ENCODE results near the gene LRP2BP. TPM values are rescaled to one million over a fixed set of nuclear protein-coding genes. Genes with fewer than 3 reads are reported as not detected.

LRP2BP gene
- polyA plus RNA-seq, 2 of the 4 experiments (the other 2 are of a cell fraction), result 0.23 to 0.37 TPM

DNA sequence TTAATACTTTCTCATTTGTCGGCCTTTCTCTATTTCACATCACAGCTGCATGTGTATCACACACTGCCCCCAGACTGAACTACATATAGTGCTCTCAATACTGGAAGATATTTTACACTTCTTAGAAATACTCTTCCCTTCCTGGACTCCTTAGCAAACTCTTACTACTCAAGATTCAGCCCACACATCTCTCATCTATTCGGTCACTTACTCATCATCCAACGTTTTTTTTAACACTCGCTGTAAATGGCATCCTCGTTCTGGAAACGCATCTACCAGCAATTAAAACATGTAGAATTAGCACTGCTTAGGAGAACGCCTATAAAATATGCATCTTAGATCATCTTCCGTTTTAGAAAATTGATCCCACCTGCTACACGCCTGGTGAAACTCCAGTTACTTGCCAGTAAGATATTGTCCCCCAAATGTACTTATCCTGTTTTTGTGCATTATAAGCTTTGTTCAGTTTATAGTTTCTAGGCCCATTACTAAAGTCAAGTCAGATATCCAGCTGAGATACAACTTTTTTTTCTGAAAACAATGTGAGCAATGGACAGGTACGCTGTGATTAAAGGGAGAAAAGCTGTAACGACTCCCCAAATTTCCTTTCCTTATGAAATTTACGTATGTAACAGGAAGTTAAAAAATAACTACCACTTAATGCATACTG is 1.0 kb downstream of the LRP2BP start:
- peak overlapping the region; percentile 49; the same call in 2 of the 3 replicates for H3K4me3 ChIP-seq
- POLR2A ChIA-PET, result interaction anchor here (1.0 to 1.9 kb wide), 3 partner anchors 43 to 198 kb away, joined by 3 to 7 read pairs (median 5); no protein-coding TSS in a partner anchor
- FAIRE-seq (no peak), ATAC-seq (no peak), DNase-seq (ENCODE audit: low read depth in 1 of 2, low spot score in 1 of 2) (no peak)
- CTCF ChIA-PET, result interaction anchor here (0.6 to 0.7 kb wide), 2 partner anchors 24 to 211 kb away, joined by 3 to 5 read pairs; no protein-coding TSS in a partner anchor
- H3K4me1 ChIP-seq, result no peaks in the 10 kb centered on the region
- H3K27ac ChIP-seq, result peak overlapping the region; percentile 74 to 99; a peak in 3 of 6 replicates
- H3K9me3 ChIP-seq, result no peaks in the 10 kb centered on the region
- TF ChIP-seq SREBF2 (IDR thresholded peaks at IDR 0.05), result no peak
- TF ChIP-seq GATA3 (IDR thresholded peaks at IDR 0.05; ENCODE audit: borderline replicate concordance), result no peak
- TF ChIP-seq CHD4 (IDR thresholded peaks at IDR 0.05; ENCODE audit: borderline replicate concordance), result no peak
- TF ChIP-seq JUNB (IDR thresholded peaks at IDR 0.05), result no peak
- TF ChIP-seq MAZ (IDR thresholded peaks at IDR 0.05; ENCODE audit: borderline replicate concordance, low read depth, low read length), result no peak
- no peak for TF ChIP-seq CBX8 (IDR thresholded peaks at IDR 0.05)
- TF ChIP-seq NR3C1 (IDR thresholded peaks at IDR 0.05), result no peak
- TF ChIP-seq FOXS1 (CRISPR knock-in tag; IDR thresholded peaks at IDR 0.05), result no peak
- TF ChIP-seq, protein P1, sequence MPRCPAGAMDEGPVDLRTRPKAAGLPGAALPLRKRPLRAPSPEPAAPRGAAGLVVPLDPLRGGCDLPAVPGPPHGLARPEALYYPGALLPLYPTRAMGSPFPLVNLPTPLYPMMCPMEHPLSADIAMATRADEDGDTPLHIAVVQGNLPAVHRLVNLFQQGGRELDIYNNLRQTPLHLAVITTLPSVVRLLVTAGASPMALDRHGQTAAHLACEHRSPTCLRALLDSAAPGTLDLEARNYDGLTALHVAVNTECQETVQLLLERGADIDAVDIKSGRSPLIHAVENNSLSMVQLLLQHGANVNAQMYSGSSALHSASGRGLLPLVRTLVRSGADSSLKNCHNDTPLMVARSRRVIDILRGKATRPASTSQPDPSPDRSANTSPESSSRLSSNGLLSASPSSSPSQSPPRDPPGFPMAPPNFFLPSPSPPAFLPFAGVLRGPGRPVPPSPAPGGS (IDR thresholded peaks at IDR 0.05), result no peak
- TF ChIP-seq, protein P2, sequence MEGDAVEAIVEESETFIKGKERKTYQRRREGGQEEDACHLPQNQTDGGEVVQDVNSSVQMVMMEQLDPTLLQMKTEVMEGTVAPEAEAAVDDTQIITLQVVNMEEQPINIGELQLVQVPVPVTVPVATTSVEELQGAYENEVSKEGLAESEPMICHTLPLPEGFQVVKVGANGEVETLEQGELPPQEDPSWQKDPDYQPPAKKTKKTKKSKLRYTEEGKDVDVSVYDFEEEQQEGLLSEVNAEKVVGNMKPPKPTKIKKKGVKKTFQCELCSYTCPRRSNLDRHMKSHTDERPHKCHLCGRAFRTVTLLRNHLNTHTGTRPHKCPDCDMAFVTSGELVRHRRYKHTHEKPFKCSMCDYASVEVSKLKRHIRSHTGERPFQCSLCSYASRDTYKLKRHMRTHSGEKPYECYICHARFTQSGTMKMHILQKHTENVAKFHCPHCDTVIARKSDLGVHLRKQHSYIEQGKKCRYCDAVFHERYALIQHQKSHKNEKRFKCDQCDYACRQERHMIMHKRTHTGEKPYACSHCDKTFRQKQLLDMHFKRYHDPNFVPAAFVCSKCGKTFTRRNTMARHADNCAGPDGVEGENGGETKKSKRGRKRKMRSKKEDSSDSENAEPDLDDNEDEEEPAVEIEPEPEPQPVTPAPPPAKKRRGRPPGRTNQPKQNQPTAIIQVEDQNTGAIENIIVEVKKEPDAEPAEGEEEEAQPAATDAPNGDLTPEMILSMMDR (IDR thresholded peaks at IDR 0.05), result no peak
- no peak for TF ChIP-seq CBX2 (IDR thresholded peaks at IDR 0.05; ENCODE audit: borderline replicate concordance, low read depth)
- TF ChIP-seq PHF8 (IDR thresholded peaks at IDR 0.05; ENCODE audit: borderline replicate concordance, low read depth), result no peak
- TF ChIP-seq, protein P3, sequence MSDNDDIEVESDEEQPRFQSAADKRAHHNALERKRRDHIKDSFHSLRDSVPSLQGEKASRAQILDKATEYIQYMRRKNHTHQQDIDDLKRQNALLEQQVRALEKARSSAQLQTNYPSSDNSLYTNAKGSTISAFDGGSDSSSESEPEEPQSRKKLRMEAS (IDR thresholded peaks at IDR 0.05), result no peak
- TF ChIP-seq BHLHE40 (IDR thresholded peaks at IDR 0.05; ENCODE audit: low read depth, low read length), result no peak
- no peak for TF ChIP-seq POLR2AphosphoS2 (conservative IDR thresholded peaks at IDR 0.05; ENCODE audit: low read length)
- TF ChIP-seq TFCP2L1 (CRISPR knock-in tag; IDR thresholded peaks at IDR 0.05), result no peak
- WGBS (ENCODE audit: missing lambda C conversion rate), result 95% methylated on average over 12 of the region's 12 CpGs
- H3K4me2 ChIP-seq, result peak overlapping the region; percentile 75

DNA sequence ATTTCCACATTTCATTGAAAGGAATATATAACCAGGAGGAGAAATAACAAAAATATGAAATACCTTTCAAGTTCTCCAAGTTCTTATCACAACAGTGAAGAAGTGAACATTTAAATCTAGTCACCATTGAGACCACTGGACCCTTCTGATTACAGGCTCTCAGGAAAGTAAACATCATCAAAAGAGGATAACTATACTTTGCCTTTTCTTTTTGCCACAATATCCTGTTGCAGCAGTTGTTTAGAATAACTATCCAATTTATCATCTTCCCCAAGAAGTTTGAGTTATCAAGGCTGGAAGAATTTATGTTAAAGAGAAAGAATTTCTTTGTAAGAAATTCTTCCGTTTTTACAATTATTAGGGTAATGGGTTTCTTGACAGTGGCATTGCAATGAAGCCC is 3.6 kb downstream of the LRP2BP start:
- FAIRE-seq, result no peak
- DNase-seq (ENCODE audit: low read depth in 1 of 2, low spot score in 1 of 2), result no peak
- no peak overlapping the region for H3K4me3 ChIP-seq
- ChIA-PET POLR2A (no interaction called here), CTCF (no interaction called here)
- no peak overlapping the region for H3K4me2 ChIP-seq
- no peak for TF ChIP-seq KDM5A (IDR thresholded peaks at IDR 0.05)
- no peak for TF ChIP-seq TFCP2L1 (CRISPR knock-in tag; IDR thresholded peaks at IDR 0.05)
- TF ChIP-seq CHD4 (IDR thresholded peaks at IDR 0.05; ENCODE audit: borderline replicate concordance), result no peak
- TF ChIP-seq, protein P4, sequence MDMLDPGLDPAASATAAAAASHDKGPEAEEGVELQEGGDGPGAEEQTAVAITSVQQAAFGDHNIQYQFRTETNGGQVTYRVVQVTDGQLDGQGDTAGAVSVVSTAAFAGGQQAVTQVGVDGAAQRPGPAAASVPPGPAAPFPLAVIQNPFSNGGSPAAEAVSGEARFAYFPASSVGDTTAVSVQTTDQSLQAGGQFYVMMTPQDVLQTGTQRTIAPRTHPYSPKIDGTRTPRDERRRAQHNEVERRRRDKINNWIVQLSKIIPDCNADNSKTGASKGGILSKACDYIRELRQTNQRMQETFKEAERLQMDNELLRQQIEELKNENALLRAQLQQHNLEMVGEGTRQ (IDR thresholded peaks at IDR 0.05), result no peak
- TF ChIP-seq, protein P5, sequence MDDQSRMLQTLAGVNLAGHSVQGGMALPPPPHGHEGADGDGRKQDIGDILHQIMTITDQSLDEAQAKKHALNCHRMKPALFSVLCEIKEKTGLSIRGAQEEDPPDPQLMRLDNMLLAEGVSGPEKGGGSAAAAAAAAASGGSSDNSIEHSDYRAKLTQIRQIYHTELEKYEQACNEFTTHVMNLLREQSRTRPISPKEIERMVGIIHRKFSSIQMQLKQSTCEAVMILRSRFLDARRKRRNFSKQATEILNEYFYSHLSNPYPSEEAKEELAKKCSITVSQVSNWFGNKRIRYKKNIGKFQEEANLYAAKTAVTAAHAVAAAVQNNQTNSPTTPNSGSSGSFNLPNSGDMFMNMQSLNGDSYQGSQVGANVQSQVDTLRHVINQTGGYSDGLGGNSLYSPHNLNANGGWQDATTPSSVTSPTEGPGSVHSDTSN (IDR thresholded peaks at IDR 0.05), result no peak
- no peak for TF ChIP-seq GATA3 (IDR thresholded peaks at IDR 0.05; ENCODE audit: borderline replicate concordance)
- TF ChIP-seq BHLHE40 (IDR thresholded peaks at IDR 0.05; ENCODE audit: low read depth, low read length), result no peak
- no peak for TF ChIP-seq MYC (IDR thresholded peaks at IDR 0.05; ENCODE audit: borderline replicate concordance, low read length)
- no peak for TF ChIP-seq RARB (CRISPR knock-in tag; IDR thresholded peaks at IDR 0.05)
- no peak for TF ChIP-seq HEYL (CRISPR knock-in tag; IDR thresholded peaks at IDR 0.05)
- TF ChIP-seq, protein P6, sequence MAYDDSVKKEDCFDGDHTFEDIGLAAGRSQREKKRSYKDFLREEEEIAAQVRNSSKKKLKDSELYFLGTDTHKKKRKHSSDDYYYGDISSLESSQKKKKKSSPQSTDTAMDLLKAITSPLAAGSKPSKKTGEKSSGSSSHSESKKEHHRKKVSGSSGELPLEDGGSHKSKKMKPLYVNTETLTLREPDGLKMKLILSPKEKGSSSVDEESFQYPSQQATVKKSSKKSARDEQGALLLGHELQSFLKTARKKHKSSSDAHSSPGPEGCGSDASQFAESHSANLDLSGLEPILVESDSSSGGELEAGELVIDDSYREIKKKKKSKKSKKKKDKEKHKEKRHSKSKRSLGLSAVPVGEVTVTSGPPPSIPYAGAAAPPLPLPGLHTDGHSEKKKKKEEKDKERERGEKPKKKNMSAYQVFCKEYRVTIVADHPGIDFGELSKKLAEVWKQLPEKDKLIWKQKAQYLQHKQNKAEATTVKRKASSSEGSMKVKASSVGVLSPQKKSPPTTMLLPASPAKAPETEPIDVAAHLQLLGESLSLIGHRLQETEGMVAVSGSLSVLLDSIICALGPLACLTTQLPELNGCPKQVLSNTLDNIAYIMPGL (CRISPR knock-in tag; IDR thresholded peaks at IDR 0.05; ENCODE audit: borderline replicate concordance), result no peak
- TF ChIP-seq, protein P1 (IDR thresholded peaks at IDR 0.05), result no peak
- TF ChIP-seq HOXB13 (CRISPR knock-in tag; IDR thresholded peaks at IDR 0.05; ENCODE audit: low read depth), result no peak
- TF ChIP-seq JUNB (IDR thresholded peaks at IDR 0.05), result no peak
- no peak for TF ChIP-seq CBX8 (IDR thresholded peaks at IDR 0.05)
- TF ChIP-seq ESRRA (IDR thresholded peaks at IDR 0.05; ENCODE audit: borderline replicate concordance, low read length), result no peak
- H3K9me3 ChIP-seq, result no peaks in the 10 kb centered on the region
- H3K27ac ChIP-seq, result no peak overlapping the region
- 94% methylated on average over 1 of the region's 1 CpG for WGBS (ENCODE audit: missing lambda C conversion rate)
- no peaks in the 10 kb centered on the region for H3K4me1 ChIP-seq
- ATAC-seq, result no peak
